GM19239 (cell line): ENCODE data around the gene CDHR2.

Experiments used
- DNase-seq: peaks from one replicate; pipeline ENCODE4 v3.0.0; 2011; ENCODE audit warnings: low spot score; ENCODE audit not compliant: insufficient read length
- FAIRE-seq: peaks from 2 replicates; lab custom pipeline; 2011; peaks lifted over from hg19 to GRCh38; lab: Jason Lieb, UNC

The CDHR2 gene

GRCh38 chr5:176557846-176558245, 8.7 kb downstream of the CDHR2 start:
- FAIRE-seq (no peak), DNase-seq (no peak)

- DNase-seq, result no peak
- no peak for FAIRE-seq
These were observed 10.5 kb downstream of the CDHR2 start for GRCh38 chr5:176559683-176560082.

- DNase-seq (no peak), FAIRE-seq (no peak)
These were observed 11.2 kb downstream of the CDHR2 start for GRCh38 chr5:176560364-176560763.

- DNase-seq (no peak), FAIRE-seq (no peak)
These were observed 12.1 kb downstream of the CDHR2 start for GRCh38 chr5:176561259-176561658.

- DNase-seq (no peak), FAIRE-seq (no peak)
These were observed 13.0 kb downstream of the CDHR2 start for GRCh38 chr5:176562189-176562588.

GRCh38 chr5:176564002-176564401, 14.9 kb downstream of the CDHR2 start:
- DNase-seq (no peak), FAIRE-seq (no peak)

- no peak for FAIRE-seq
- no peak for DNase-seq
These were observed 16.7 kb downstream of the CDHR2 start for GRCh38 chr5:176565760-176566288.

GRCh38 chr5:176568657-176569056, 19.5 kb downstream of the CDHR2 start:
- no peak for DNase-seq
- FAIRE-seq, result no peak

GRCh38 chr5:176570044-176570443, 20.9 kb downstream of the CDHR2 start:
- no peak for DNase-seq
- no peak for FAIRE-seq

- DNase-seq, result peak; percentile 90
These were observed 24.6 kb downstream of the CDHR2 start for GRCh38 chr5:176573564-176574296.

GRCh38 chr5:176574297-176574591, 25.1 kb downstream of the CDHR2 start:
- no peak for FAIRE-seq
- DNase-seq, result no peak

More at GRCh38 chr5:176573564-176574296, 24.6 kb downstream of the CDHR2 start:
- FAIRE-seq, result peak; percentile 74

GRCh38 chr5:176575066-176575465, 25.9 kb downstream of the CDHR2 start:
- no peak for FAIRE-seq
- DNase-seq, result no peak

GRCh38 chr5:176575488-176576422, 26.6 kb downstream of the CDHR2 start:
- DNase-seq (no peak), FAIRE-seq (no peak)

- no peak for DNase-seq
- no peak for FAIRE-seq
These were observed 28.4 kb downstream of the CDHR2 start for GRCh38 chr5:176577312-176578176.

- FAIRE-seq, result no peak
- DNase-seq, result no peak
These were observed 29.3 kb downstream of the CDHR2 start for GRCh38 chr5:176578391-176578808.

- DNase-seq, result no peak
- FAIRE-seq, result no peak
These were observed 30.2 kb downstream of the CDHR2 start for GRCh38 chr5:176579323-176579722.

- no peak for FAIRE-seq
- DNase-seq, result no peak
These were observed 32.2 kb downstream of the CDHR2 start for GRCh38 chr5:176581361-176581760.

- FAIRE-seq (no peak), DNase-seq (no peak)
These were observed 33.9 kb downstream of the CDHR2 start for GRCh38 chr5:176583076-176583475.

GRCh38 chr5:176587398-176587797, 38.3 kb downstream of the CDHR2 start:
- no peak for DNase-seq
- no peak for FAIRE-seq

- FAIRE-seq (no peak), DNase-seq (no peak)
These were observed 39.2 kb downstream of the CDHR2 start for GRCh38 chr5:176588297-176588696.
